Activated B cell treated with CpG ODN at 0.5 μM for 24 hours (primary cell): ENCODE data around the gene PAK1. TPM values are rescaled to one million over a fixed set of nuclear protein-coding genes. Genes with fewer than 3 reads are reported as not detected.
"Not testable (repeated sequence)": the region's sequence is repeated elsewhere in the genome, so short reads cannot be mapped to it uniquely, and the experiment has no call there.

Experiments used
- ATAC-seq: fragments of 200-7000 bp; cut with Tn5 transposase; one replicate; pipeline ENCODE4 v1.10.0; 2021; ENCODE audit warnings: low read depth, mild to moderate bottlenecking, moderate library complexity
- CTCF ChIA-PET: fragments of 350-600 bp; sonication (Branson Sonifier 250); formaldehyde crosslinking; loops from one replicate; lab custom pipeline; 2021; ENCODE audit warnings: antibody characterized with exemption; lab: Charles Lee
- POLR2A ChIA-PET: fragments of 350-600 bp; sonication (Branson Sonifier 250); formaldehyde crosslinking; loops from one replicate; lab custom pipeline; 2021; ENCODE audit warnings: antibody characterized with exemption; lab: Charles Lee
- DNase-seq: peaks from one replicate; pipeline ENCODE4 v3.0.0; 2022
- H3K27ac Mint-ChIP-seq: one replicate; pipeline ENCODE4 v1.8.0; 2020; ENCODE audit warnings: mixed read lengths
- H3K27me3 Mint-ChIP-seq: one replicate; pipeline ENCODE4 v1.8.0; 2021; ENCODE audit warnings: mixed read lengths
- H3K36me3 Mint-ChIP-seq: one replicate; pipeline ENCODE4 v1.8.0; 2021; ENCODE audit warnings: low read depth, mixed read lengths
- H3K4me1 Mint-ChIP-seq: one replicate; pipeline ENCODE4 v1.8.0; 2021; ENCODE audit warnings: mixed read lengths
- H3K4me3 Mint-ChIP-seq: one replicate; pipeline ENCODE4 v1.8.0; 2020; ENCODE audit warnings: mild to moderate bottlenecking, mixed read lengths
- H3K9me3 Mint-ChIP-seq: one replicate; pipeline ENCODE4 v1.8.0; 2020; ENCODE audit warnings: mixed read lengths
- CTCF ChIP-seq: fragments of 200-600 bp; IDR thresholded peaks from one replicate; pipeline ENCODE4 v1.8.0; 2022; ENCODE audit warnings: antibody characterized with exemption, mild to moderate bottlenecking
- intact Hi-C: fragments of 100-400 bp; cut with micrococcal nuclease; formaldehyde crosslinking; loops from one replicate; pipeline ENCODE4 v1.15.1; 2024
- total RNA-seq: library from RNA; stranded (reverse); gene quantifications from 2 replicates; pipeline ENCODE4 v1.2.3, GENCODE V29; 2022

PAK1 gene
- total RNA-seq, 1 donor from 2014 or later, result 21.1 TPM

GRCh38 chr11:77395460-77396173 is 78.3 kb downstream of the PAK1 start:
- Mint-ChIP-seq H3K27me3 (no peaks in the 10 kb centered on the region), H3K4me3 (no peak overlapping the region), H3K4me1 (no peaks in the 10 kb centered on the region), H3K9me3 (no peaks in the 10 kb centered on the region), H3K36me3 (peaks cover 14% of the 10 kb centered on the region), H3K27ac (no peak overlapping the region)
- CTCF ChIA-PET, result no interaction called here
- intact Hi-C loops, result no loop called here
- no peak for DNase-seq
- no peak for TF ChIP-seq CTCF
- ATAC-seq, result no peak
- POLR2A ChIA-PET, result no interaction called here

- Mint-ChIP-seq H3K4me1 (no peaks in the 10 kb centered on the region), H3K27me3 (no peaks in the 10 kb centered on the region), H3K27ac (no peak overlapping the region), H3K9me3 (no peaks in the 10 kb centered on the region), H3K4me3 (no peak overlapping the region), H3K36me3 (peaks cover 17% of the 10 kb centered on the region)
- ATAC-seq (no peak), DNase-seq (no peak)
- no peak for TF ChIP-seq CTCF
- intact Hi-C loops, result no loop called here
- ChIA-PET CTCF (no interaction called here), POLR2A (no interaction called here)
Observed at GRCh38 chr11:77392842-77393241, 81.1 kb downstream of the PAK1 start.

GRCh38 chr11:77387701-77388100 is 86.2 kb downstream of the PAK1 start:
- CTCF ChIA-PET, result interaction anchor here (1.0 kb wide), 1 partner anchor 24 kb away, joined by 3 read pairs; no protein-coding TSS in a partner anchor
- intact Hi-C loops, result no loop called here
- ATAC-seq (no peak), DNase-seq (no peak)
- POLR2A ChIA-PET, result no interaction called here
- Mint-ChIP-seq H3K4me1 (no peaks in the 10 kb centered on the region), H3K4me3 (no peak overlapping the region), H3K36me3 (peaks cover 22% of the 10 kb centered on the region), H3K9me3 (no peaks in the 10 kb centered on the region), H3K27ac (no peak overlapping the region), H3K27me3 (no peaks in the 10 kb centered on the region)
- TF ChIP-seq CTCF, result no peak

GRCh38 chr11:77386178-77386577 is 87.7 kb downstream of the PAK1 start:
- CTCF ChIA-PET, result no interaction called here
- no peaks in the 10 kb centered on the region for H3K4me1 Mint-ChIP-seq
- ATAC-seq, result no peak
- no peaks in the 10 kb centered on the region for H3K9me3 Mint-ChIP-seq
- no peak overlapping the region for H3K4me3 Mint-ChIP-seq
- intact Hi-C loops, result no loop called here
- no peak for DNase-seq
- no peak for TF ChIP-seq CTCF
- POLR2A ChIA-PET, result no interaction called here
- H3K27me3 Mint-ChIP-seq, result no peaks in the 10 kb centered on the region
- peaks cover 14% of the 10 kb centered on the region for H3K36me3 Mint-ChIP-seq
- H3K27ac Mint-ChIP-seq, result no peak overlapping the region

- intact Hi-C loops, H3K27ac Mint-ChIP-seq, CTCF ChIA-PET, ATAC-seq, POLR2A ChIA-PET, H3K9me3 Mint-ChIP-seq, H3K27me3 Mint-ChIP-seq, H3K4me3 Mint-ChIP-seq, DNase-seq, H3K4me1 Mint-ChIP-seq: not testable (repeated sequence)
- peaks cover 10% of the 10 kb centered on the region for H3K36me3 Mint-ChIP-seq
Observed at GRCh38 chr11:77385255-77385771, 88.6 kb downstream of the PAK1 start.
